AG09309 (cell line): ENCODE data around the gene ADGRF1.

Source experiments
- DNase-seq: peaks from one replicate; pipeline ENCODE4 v3.0.0-alpha.2; 2010; ENCODE audit warnings: low read depth
- H3K4me3 ChIP-seq: 2 replicates; pipeline ENCODE4 v1.5.1; 2011; ENCODE audit warnings: mild to moderate bottlenecking, low read depth, low read length, moderate library complexity; ENCODE audit not compliant: control insufficient read depth
- TF ChIP-seq, protein P1 (sequence below): IDR thresholded peaks from 2 replicates; pipeline ENCODE4 v1.5.1; 2011; ENCODE audit warnings: mild to moderate bottlenecking, low read depth, low read length, inconsistent platforms; ENCODE audit not compliant: insufficient read depth, control insufficient read depth; ENCODE audit errors: missing control alignments

ADGRF1 gene

DNA sequence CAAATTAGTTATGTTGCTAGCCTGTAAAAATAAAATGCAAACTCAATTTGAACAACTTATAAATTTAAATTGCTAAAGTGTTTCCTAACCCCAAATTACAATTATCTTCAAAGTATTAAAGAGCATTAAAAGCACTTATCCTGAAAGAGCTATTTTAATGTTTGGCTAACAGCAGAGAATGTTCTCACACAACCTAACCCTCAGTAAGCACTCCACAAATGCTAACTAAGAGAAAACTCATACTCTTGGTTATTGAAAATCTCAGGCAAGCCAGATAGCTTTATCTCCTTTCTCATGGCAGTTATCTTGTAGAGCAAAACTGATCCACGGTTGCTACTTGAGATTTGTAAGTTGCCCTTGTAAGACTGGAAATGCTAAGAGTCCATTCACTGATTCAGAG, 30.5 kb upstream of the ADGRF1 start:
- TF ChIP-seq, protein P1, sequence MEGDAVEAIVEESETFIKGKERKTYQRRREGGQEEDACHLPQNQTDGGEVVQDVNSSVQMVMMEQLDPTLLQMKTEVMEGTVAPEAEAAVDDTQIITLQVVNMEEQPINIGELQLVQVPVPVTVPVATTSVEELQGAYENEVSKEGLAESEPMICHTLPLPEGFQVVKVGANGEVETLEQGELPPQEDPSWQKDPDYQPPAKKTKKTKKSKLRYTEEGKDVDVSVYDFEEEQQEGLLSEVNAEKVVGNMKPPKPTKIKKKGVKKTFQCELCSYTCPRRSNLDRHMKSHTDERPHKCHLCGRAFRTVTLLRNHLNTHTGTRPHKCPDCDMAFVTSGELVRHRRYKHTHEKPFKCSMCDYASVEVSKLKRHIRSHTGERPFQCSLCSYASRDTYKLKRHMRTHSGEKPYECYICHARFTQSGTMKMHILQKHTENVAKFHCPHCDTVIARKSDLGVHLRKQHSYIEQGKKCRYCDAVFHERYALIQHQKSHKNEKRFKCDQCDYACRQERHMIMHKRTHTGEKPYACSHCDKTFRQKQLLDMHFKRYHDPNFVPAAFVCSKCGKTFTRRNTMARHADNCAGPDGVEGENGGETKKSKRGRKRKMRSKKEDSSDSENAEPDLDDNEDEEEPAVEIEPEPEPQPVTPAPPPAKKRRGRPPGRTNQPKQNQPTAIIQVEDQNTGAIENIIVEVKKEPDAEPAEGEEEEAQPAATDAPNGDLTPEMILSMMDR, result no peak
- no peak overlapping the region for H3K4me3 ChIP-seq
- DNase-seq, result no peak

DNA sequence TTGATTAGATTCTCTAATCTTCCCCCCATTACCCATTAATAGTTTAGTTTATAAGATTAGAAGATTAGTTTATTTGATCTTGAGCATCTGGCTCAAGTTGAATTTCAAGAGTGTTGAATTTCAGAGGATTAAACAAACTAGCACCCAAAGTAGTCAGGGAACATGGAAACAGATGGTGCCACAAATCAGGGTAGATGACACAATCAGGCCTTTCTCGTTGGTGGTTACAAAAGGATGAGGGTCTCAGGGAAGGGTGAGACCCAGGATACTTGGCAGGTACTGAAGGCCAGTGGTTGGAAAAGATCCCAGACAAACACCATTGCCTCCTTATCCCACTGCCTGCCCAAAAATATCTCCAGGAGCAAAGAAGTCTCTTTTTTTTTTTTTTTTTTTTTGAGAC, 29.5 kb upstream of the ADGRF1 start:
- no peak for DNase-seq

DNA sequence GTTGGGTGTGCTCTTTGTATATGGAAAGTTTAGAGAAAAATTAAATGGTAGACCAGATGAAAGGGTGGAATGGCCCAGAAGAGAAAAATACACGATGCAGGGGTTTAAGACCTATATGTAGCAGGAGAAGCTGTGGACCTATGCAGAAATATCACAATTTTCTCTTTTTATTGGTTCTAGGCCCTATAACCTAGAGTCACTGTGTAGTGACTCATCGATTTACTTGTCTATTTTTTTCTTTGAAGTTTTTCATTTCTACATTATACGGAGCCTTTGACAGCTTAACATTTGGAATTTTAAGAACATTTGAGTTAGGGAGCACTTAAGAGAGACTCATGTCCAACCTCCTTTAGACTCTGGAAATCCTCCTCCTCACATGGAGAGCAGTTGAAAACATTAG, 28.3 kb upstream of the ADGRF1 start:
- no peak for DNase-seq
- no peak overlapping the region for H3K4me3 ChIP-seq
- TF ChIP-seq, protein P1, result no peak

More for the DNA sequence above, 29.5 kb upstream of the ADGRF1 start:
- no peak overlapping the region for H3K4me3 ChIP-seq
- TF ChIP-seq, protein P1, result no peak

DNA sequence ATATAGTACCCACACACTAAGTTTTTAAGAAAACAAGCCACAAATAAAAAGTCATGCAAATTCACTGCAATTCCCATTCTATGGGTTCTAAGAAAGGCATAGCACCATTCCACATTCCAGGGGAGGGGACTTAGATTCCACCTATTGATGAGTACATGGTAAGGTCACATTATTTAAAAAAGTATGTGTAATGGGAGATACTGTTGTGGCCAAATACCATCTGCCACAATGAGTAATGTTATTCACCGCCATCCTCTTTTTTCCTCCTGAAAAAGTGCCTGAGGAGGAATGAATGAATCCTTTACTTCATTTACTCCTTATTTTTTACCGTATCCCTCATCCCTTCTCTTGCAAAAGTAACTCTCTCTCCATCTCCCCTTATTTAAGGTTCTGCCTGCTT, 27.0 kb upstream of the ADGRF1 start:
- TF ChIP-seq, protein P1, result no peak
- H3K4me3 ChIP-seq, result no peak overlapping the region
- no peak for DNase-seq

DNA sequence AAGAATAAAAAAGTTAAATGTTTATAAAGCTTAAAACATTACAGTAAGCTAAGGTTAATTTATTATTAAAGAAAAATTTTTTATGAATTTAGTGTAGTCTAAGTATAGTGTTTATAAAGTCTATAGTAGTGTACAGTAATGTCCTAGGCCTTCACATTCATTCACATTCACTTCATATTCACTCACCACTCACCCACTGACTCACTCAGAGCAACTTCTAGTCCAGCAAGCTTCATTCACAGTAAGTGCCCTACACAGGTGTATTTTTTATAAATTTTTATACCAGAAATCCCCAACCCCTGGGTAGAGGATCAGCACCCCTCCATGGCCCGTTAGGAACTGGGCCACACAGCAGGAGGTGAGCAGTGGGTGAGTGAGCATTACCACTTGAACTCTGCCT, 24.3 kb upstream of the ADGRF1 start:
- DNase-seq, result no peak
- TF ChIP-seq, protein P1, result no peak
- no peak overlapping the region for H3K4me3 ChIP-seq

DNA sequence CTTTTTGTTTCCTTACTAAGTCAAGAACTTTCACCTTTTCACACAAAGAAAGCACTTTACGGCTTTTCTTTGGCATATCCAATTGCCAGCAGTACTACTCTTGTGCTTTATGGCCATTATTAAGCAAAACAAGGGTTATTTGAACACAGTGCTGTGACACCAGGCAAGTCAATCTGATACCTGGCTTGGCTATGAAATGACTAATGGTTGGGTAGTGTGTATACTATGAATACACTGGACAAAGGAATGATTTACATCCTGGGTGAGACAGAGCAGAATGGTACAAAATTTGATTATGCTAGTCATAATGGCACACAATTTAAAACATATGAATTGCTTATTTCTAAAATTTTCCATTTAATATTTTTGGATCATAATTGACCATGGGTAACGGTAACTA, 22.1 kb upstream of the ADGRF1 start:
- no peak overlapping the region for H3K4me3 ChIP-seq
- DNase-seq, result no peak
- TF ChIP-seq, protein P1, result no peak

DNA sequence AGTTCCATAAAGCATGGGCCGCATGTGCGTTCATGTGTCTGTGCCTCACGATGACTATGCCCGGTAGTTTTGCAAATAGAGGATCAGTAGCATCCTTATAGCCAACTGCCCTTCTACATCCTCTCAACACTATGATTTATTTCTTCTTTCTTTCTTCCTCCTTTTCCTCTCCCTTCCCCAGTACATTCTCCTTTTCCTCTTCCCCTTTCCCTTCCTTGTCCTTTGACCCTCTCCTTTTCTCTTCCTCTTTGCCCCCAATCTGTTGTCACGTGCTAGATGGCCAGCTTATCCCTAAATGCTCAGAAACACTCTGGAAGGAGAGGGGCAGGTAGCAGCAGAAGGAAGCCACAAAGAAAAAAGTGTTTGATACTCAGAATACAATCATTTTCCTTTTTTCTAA, 20.2 kb upstream of the ADGRF1 start:
- TF ChIP-seq, protein P1, result no peak
- no peak for DNase-seq

More for the DNA sequence above, 20.2 kb upstream of the ADGRF1 start:
- H3K4me3 ChIP-seq, result no peak overlapping the region
